Raji (cell line): Measurements from ENCODE around the gene TMEM143.

Experiments used
- POLR2A ChIP-seq: IDR thresholded peaks from 2 replicates; pipeline ENCODE4 v1.6.1; 2011; ENCODE audit warnings: low read depth, low read length, control low read depth; ENCODE audit not compliant: insufficient read depth

The TMEM143 gene

DNA sequence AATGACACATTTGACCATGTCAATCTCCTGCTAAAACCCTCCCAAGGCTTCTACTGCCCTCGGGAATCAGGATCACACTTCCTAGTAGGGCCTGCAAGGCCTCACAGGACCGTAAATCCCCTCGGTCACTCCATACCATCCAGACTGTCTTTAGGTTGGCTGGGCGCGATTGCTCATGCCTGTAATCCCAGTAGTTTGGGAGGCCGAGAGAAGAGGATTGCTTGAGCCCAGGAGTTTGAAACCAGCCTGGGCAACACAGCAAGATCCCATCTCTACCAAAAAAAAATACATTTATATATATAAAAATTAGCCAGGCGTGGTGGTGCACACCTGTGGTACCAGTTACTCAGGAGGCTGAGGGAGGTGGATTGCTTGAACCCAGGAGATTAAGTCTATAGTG, 15.0 kb downstream of the TMEM143 start:
- no peak for TF ChIP-seq POLR2A

GRCh38 chr19:48348045-48348444, 15.7 kb downstream of the TMEM143 start:
- no peak for TF ChIP-seq POLR2A

- no peak for TF ChIP-seq POLR2A
These were observed 17.5 kb downstream of the TMEM143 start for GRCh38 chr19:48346191-48346590.

- no peak for TF ChIP-seq POLR2A
These were observed 18.8 kb downstream of the TMEM143 start for GRCh38 chr19:48344892-48345291.

- TF ChIP-seq POLR2A, result no peak
These were observed 20.7 kb downstream of the TMEM143 start for GRCh38 chr19:48342841-48343540.

DNA sequence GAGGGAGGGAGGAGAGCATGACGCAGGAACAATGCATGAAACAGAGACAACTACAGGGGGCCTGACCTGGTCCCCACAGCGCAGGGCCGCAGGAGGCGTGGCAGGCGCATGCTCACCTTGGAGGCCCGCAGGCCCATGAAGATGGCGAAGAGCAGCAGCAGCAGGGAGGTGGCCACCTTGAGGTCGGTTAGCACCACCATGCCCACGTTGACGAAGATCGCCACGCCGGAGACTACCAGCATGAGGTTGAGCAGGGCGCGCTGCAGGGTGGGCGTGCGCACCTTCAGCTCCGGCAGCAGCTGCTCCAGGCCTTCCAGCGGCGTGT, 21.4 kb downstream of the TMEM143 start:
- no peak for TF ChIP-seq POLR2A

- no peak for TF ChIP-seq POLR2A
These were observed 22.0 kb downstream of the TMEM143 start for GRCh38 chr19:48341515-48342413.

- TF ChIP-seq POLR2A, result no peak
These were observed 22.7 kb downstream of the TMEM143 start for GRCh38 chr19:48340995-48341394.

DNA sequence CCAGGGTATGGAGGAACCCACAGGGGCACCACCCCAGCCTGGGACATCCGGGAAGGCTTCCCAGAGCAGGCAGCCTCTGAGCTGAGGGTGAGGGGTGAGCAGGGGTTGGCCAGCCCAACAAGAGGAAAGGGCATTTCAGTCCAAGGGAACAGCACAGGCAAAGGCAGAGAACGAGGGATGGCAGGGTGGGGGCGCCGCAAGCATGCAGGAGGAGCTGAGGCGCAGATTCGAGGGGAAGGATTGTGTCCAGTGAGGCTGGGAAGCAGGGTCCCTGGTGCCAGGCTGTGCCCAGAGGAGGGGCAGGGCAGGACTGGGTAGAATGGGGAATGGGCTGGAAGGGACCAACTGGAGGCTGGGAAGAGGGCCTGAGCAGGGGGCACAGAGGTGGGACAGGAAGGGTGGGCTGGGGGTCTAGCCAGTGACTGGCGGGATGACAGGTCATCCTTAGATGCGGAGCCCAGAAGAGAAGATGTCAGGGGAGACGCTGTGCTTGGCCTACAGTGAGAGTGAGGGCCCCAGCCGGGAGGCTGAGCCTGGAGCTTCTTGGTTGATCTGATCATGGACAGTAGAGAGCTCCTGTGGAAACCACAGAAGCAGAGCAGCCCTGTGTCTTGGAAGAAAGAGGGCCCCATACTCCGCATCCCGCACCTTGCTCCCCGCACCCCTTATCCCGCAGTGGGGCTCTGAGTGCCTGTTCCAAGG, 24.8 kb downstream of the TMEM143 start:
- no peak for TF ChIP-seq POLR2A

DNA sequence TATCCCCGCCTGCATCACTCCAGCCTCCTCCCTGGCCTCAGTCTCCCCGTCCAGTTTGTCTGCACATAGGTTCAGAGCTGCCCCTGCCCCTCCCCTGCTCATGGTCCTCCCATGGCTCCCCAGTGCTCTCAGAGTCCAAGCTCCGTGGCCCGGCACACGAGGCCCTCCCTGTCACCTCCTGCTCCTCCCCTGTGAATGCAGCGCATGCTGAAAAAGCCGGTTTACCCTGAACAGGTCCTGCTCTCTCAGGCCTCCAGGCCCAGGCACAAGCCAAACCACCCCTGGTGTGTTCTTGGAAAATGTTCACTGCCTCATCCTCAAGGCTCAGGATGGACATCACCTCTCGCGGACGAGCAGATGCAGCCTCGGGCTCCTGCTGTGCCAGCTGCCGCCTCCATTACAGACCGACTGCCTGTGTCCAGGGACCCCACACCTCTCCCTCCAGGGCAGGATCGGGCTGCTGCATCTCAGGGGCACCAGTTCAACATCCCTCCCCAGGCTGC, 25.4 kb downstream of the TMEM143 start:
- TF ChIP-seq POLR2A, result no peak

DNA sequence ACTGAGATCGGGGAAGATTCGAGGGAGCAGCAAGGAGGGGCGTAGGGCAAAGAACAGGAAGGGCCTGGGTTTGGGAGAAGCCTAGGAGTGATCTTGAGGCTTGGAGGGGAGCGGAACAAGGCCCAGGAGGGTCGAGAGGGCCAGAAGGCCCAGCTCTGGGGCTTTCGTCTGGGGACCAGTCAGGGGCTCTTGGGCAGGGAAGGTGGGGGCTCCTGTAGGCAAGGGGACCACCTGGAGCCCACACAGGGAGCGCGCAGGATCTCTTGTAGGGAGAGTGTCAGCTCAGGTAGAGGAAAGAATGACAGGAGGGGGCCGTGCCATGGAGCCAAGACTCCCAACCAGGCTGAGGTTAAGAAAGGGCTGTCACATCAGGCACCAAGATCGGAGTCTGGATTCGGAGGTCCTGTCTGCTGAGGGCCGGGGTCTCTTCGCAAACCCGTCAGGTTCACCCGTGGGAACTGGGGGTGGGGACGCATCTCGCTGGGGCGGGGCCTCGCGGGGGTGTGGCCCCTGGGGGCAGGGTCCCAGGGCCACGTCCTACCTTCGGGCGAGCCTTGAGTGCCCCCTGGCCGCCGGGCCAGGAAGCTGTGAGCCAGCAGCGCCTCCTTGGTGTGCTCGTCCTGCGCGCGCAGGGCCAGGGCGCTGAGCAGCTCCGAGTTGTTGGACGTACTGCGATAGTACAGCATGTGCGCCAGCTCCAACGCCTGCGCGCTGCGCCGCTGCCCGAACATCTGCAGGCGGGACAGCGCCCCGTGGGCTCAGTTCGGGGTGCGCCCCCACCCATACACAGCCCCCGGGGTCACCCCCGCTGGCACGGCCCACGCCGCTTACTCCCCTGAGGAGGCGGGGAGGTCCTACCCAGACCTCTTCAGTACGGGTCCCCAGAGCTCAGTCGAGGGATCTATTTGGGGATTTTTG, 30.0 kb downstream of the TMEM143 start:
- TF ChIP-seq POLR2A, result peak; percentile 90

- TF ChIP-seq POLR2A, result peak; percentile 58
These were observed 30.9 kb downstream of the TMEM143 start for GRCh38 chr19:48332662-48333466.

DNA sequence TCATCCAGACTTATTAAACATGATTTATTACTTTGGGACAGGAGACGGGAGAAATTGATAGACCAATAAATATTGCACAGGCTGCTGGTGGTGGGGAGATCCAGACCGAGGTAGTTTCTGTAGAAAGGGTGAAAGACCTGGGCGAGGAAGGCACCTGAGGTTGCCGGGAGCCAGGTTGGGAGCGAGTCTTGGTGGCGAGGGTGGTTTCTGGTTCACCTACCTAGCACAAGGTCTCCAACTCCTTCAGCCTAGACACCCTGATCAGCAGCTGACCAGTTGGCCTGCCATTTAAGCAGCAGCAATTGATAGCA, 31.4 kb downstream of the TMEM143 start:
- no peak for TF ChIP-seq POLR2A
